ENCODE results near the gene AKAP7.

- TF ChIP-seq, protein P1, sequence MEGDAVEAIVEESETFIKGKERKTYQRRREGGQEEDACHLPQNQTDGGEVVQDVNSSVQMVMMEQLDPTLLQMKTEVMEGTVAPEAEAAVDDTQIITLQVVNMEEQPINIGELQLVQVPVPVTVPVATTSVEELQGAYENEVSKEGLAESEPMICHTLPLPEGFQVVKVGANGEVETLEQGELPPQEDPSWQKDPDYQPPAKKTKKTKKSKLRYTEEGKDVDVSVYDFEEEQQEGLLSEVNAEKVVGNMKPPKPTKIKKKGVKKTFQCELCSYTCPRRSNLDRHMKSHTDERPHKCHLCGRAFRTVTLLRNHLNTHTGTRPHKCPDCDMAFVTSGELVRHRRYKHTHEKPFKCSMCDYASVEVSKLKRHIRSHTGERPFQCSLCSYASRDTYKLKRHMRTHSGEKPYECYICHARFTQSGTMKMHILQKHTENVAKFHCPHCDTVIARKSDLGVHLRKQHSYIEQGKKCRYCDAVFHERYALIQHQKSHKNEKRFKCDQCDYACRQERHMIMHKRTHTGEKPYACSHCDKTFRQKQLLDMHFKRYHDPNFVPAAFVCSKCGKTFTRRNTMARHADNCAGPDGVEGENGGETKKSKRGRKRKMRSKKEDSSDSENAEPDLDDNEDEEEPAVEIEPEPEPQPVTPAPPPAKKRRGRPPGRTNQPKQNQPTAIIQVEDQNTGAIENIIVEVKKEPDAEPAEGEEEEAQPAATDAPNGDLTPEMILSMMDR (IDR thresholded peaks at IDR 0.05): no peak
- TF ChIP-seq ZFX (IDR thresholded peaks at IDR 0.05; ENCODE audit: borderline replicate concordance): no peak
Observed at GRCh38 chr6:131163886-131164285, 28.6 kb downstream of the AKAP7 start.

All from 22Rv1 (cell line).